GM18861 (cell line): ENCODE results near the gene ARF6.

Experiments used
- ATAC-seq: cut with Tn5 transposase; IDR thresholded peaks from one replicate; pipeline ENCODE4 v1.9.1; 2021; ENCODE audit not compliant: unreplicated experiment

ARF6 gene

DNA sequence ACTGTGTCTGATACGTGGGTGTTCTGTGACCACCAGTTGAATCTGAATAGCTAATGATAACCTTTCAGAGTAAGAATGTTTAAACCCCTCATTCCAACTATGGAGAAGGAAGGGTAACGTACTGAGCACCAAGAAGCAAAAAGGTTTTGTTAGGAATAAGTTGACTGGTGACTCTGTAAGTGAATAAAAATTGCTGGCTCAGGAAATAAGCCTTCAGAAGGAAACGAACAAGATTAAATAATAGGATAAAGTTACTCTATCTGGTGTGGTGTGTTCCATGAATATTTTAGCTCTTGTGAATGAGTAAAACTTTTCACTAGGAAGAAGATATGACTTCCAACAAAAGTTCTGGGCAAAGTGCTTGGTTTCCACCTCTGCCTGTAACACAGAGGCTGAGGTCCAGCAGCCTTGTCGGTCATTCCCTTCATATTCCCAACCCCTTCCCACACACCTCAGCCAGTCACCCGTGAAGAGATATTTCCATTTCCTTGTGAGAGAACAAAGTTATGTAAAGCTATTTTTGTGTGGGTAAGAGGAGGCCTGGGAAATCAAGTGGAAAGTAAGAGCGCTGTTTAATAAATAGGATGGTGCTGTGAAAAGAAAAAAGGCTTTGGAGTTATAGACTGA lies 47.1 kb downstream of the ARF6 start:
- no peak for ATAC-seq

GRCh38 chr14:49940808-49941421 lies 48.0 kb downstream of the ARF6 start:
- ATAC-seq = no peak

DNA sequence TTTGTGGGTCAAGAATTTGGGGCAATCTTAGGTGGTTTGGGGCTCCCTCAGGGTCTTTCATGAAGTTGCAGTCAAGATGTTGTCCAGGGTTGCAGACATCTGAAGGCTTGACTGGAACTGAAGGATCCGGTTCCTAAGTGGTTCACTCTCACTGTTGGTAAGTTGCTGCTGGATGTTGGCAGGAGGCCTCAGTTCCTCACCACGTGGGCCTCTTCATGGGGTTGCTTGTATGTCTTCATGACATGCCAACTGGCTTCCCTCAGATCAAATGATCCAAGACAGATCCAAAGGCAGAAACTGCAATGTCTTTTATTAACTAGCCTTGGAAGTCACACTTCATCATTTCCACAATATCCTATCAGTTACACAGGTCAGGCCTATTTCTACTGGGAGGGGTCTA lies 49.2 kb downstream of the ARF6 start:
- no peak for ATAC-seq

- no peak for ATAC-seq
Observed at GRCh38 chr14:49944501-49944900, 51.6 kb downstream of the ARF6 start.

DNA sequence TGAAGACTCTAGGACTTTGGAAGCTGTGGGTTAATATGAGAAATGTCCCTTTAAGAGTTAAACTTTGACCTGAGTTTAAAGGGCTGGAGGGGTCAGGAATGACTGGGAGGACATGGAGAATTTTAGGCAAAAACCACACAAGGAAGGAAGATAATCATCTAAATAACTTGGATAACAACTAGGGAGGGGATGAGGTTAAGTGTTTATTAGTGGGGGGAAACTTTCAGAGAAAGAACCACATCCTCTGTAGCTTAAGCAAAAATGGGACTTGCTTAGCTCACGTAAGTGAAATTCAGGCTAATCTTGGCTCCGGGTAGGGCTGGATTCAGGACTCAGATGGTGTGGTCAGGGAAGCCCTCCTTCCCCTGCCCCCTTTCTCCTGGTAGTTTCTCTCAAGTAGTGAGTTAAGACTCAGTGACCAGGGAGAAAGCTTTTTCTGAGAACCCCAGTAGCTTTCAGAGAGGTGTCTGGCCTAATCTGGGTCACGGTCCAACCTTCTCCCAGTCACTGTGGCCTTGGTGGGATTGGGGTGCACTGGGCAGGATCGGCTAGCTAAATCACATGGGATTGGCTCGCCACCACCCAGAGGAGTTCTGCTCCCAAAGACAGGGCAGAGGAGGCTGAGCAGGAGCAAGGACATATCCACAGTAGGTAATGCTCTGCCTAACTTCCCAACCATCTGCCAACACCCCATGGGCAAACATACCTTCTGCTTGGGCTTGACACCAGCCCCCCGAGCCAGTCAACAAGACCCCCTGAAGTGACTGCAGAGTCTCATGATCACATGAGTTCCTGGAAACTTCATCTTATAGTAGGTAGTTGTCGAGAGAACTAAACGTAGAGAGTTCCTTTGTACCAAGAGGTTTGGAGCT lies 52.8 kb downstream of the ARF6 start:
- no peak for ATAC-seq
